ENCODE data around the gene MSRB2.
"Not testable (repeated sequence)": the region's sequence is repeated elsewhere in the genome, so short reads cannot be mapped to it uniquely, and the experiment has no call there.

MSRB2 gene

GRCh38 chr10:23095404-23095965, at the start of gene MSRB2:
TSS of gene MSRB2 (plus strand) at chr10:23095579. CDS start at chr10:23095609, 30 bp downstream.
- peak; percentile 96 for DNase-seq

- no peak for DNase-seq
Observed at GRCh38 chr10:23046027-23046426, 49.4 kb upstream of the MSRB2 start.

- no peak for DNase-seq
Observed at GRCh38 chr10:23047201-23048050, 48.0 kb upstream of the MSRB2 start.

GRCh38 chr10:23048191-23048590, 47.2 kb upstream of the MSRB2 start:
- no peak for DNase-seq

GRCh38 chr10:23051278-23051677, 44.1 kb upstream of the MSRB2 start:
- DNase-seq, result no peak

GRCh38 chr10:23051855-23052331, 43.5 kb upstream of the MSRB2 start:
- DNase-seq, result no peak

GRCh38 chr10:23053036-23053435, 42.3 kb upstream of the MSRB2 start:
- no peak for DNase-seq

- DNase-seq, result no peak
Observed at GRCh38 chr10:23055424-23056185, 39.8 kb upstream of the MSRB2 start.

- no peak for DNase-seq
Observed at GRCh38 chr10:23056186-23056579, 39.2 kb upstream of the MSRB2 start.

GRCh38 chr10:23058366-23058765, 37.0 kb upstream of the MSRB2 start:
- DNase-seq, result no peak

GRCh38 chr10:23060918-23061317, 34.5 kb upstream of the MSRB2 start:
- no peak for DNase-seq

GRCh38 chr10:23063045-23063972, 32.1 kb upstream of the MSRB2 start:
- DNase-seq, result peak; percentile 61

- no peak for DNase-seq
Observed at GRCh38 chr10:23063973-23064812, 31.2 kb upstream of the MSRB2 start.

GRCh38 chr10:23064813-23065114, 30.6 kb upstream of the MSRB2 start:
- not testable (repeated sequence) for DNase-seq

GRCh38 chr10:23065181-23065948, 30.0 kb upstream of the MSRB2 start:
- DNase-seq, result peak; percentile 80

GRCh38 chr10:23067337-23067736, 28.0 kb upstream of the MSRB2 start:
- no peak for DNase-seq

- DNase-seq, result peak; percentile 67
Observed at GRCh38 chr10:23067939-23068775, 27.2 kb upstream of the MSRB2 start.

GRCh38 chr10:23069019-23069815, 26.2 kb upstream of the MSRB2 start:
- DNase-seq, result no peak
